Neutrophil (primary cell): ENCODE measurements around the gene CLSTN2.

Experiments used
- H3K27ac ChIP-seq: fragments of 200-600 bp; sonication (generic); 2 replicates; pipeline ENCODE4 v1.5.1; 2016; ENCODE audit warnings: mild to moderate bottlenecking, moderate library complexity
- H3K27me3 ChIP-seq: fragments of 200-600 bp; sonication (generic); 2 replicates; pipeline ENCODE4 v1.6.0; 2016; ENCODE audit warnings: mild to moderate bottlenecking
- H3K36me3 ChIP-seq: fragments of 200-600 bp; sonication (generic); 2 replicates; pipeline ENCODE4 v1.5.1; 2017
- H3K4me1 ChIP-seq, 2 experiments: fragments of 200-600 bp in 1 of 2; sonication (generic) in 1 of 2; 1 replicate in 1 of 2; 2 replicates in 1 of 2; pipeline versions ENCODE4 v1.5.1 to v1.6.1; 2013 to 2016; ENCODE audit warnings: low read depth in 1 of 2, low read length in 1 of 2, mild to moderate bottlenecking in 1 of 2, moderate library complexity in 1 of 2; ENCODE audit not compliant: control insufficient read depth in 1 of 2, insufficient read depth in 1 of 2
- H3K4me3 ChIP-seq, 2 experiments: fragments of 200-600 bp in 1 of 2; sonication (generic) in 1 of 2; 1 replicate in 1 of 2; 2 replicates in 1 of 2; pipeline ENCODE4 v1.5.1; 2013 to 2016; ENCODE audit warnings: low read depth in 1 of 2, low read length in 1 of 2, mild to moderate bottlenecking in 1 of 2, moderate library complexity in 1 of 2
- H3K9me3 ChIP-seq: fragments of 200-600 bp; sonication (generic); 2 replicates; pipeline ENCODE4 v1.5.1; 2016
- CTCF ChIP-seq: fragments of 200-600 bp; sonication (generic); IDR thresholded peaks from 2 replicates; pipeline ENCODE4 v1.5.1; 2016; ENCODE audit warnings: antibody characterized with exemption

The CLSTN2 gene

DNA sequence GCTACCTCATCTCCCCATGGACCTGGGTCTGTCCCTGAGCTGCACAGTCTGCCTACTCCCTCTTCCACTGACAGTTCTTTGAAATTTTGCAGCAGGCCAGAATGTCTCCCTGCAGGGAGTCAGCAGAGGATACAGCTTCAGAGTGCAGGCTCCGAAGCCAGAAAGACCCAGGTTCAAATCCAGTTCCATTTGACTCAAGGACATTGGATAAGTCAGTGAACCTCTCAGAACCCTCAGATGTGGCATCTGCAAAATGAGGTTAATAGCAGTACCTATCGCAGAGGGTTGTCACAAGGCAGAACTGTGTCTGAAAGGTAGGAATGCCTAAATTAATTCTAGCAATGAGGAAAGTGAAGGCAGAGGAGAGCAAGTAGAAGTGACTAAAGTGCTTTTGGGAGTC, 498.4 kb downstream of the CLSTN2 start:
- Histone ChIP-seq H3K4me3 (no peak overlapping the region), H3K4me1 (no peaks in the 10 kb centered on the region), H3K27me3 (no peaks in the 10 kb centered on the region), H3K36me3 (no peaks in the 10 kb centered on the region), H3K27ac (no peak overlapping the region), H3K9me3 (no peaks in the 10 kb centered on the region)
- no peak for TF ChIP-seq CTCF

GRCh38 chr3:140434261-140434905, 499.4 kb downstream of the CLSTN2 start:
- no peaks in the 10 kb centered on the region for H3K27me3 ChIP-seq
- no peak overlapping the region for H3K27ac ChIP-seq
- no peaks in the 10 kb centered on the region for H3K9me3 ChIP-seq
- TF ChIP-seq CTCF = no peak
- no peaks in the 10 kb centered on the region for H3K36me3 ChIP-seq
- no peak overlapping the region for H3K4me3 ChIP-seq
- H3K4me1 ChIP-seq = no peaks in the 10 kb centered on the region

- no peaks in the 10 kb centered on the region for H3K9me3 ChIP-seq
- H3K27me3 ChIP-seq = no peaks in the 10 kb centered on the region
- no peak overlapping the region for H3K4me3 ChIP-seq
- no peak for TF ChIP-seq CTCF
- no peak overlapping the region for H3K27ac ChIP-seq
- no peaks in the 10 kb centered on the region for H3K36me3 ChIP-seq
- H3K4me1 ChIP-seq = no peaks in the 10 kb centered on the region
Measured at GRCh38 chr3:140436421-140436820, 501.4 kb downstream of the CLSTN2 start.

DNA sequence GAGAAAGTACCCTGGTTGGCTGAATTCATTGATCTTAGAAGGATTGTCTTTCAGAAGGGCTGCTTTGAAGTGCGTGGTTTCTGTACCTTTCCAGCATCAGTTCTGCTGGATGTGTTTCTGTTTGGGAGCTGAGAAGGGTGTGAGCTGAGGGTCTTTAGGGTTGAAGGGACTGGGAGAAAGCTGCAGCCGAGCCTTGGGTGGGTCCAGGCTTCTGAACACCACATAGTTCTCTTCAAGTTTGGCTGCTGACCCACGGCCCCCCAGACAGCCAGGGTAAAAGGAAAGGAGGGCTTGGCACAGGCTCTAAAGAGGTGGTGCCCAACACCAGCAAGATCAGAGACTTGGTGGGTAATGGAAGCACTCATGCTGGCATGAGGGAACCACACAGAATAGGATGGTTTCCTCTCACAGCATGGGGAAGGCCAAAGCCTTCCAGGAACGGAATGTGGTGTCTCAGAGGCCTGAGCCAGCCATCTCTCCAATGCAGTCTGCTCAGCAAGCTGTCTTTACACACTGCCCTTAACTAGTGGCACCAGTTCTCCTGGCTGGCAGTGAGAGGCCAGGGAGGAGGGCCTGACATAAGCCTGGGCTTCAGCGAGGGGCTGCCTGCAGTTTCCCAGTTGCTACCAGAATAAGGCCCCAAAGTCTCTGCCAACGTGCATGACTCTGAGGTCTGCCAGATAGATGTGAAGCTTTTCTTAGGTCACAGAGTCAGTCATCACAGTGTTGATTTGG, 503.9 kb downstream of the CLSTN2 start:
- Histone ChIP-seq H3K36me3 (no peaks in the 10 kb centered on the region), H3K4me3 (no peak overlapping the region), H3K27me3 (no peaks in the 10 kb centered on the region), H3K9me3 (no peaks in the 10 kb centered on the region), H3K27ac (no peak overlapping the region), H3K4me1 (no peaks in the 10 kb centered on the region)
- no peak for TF ChIP-seq CTCF

DNA sequence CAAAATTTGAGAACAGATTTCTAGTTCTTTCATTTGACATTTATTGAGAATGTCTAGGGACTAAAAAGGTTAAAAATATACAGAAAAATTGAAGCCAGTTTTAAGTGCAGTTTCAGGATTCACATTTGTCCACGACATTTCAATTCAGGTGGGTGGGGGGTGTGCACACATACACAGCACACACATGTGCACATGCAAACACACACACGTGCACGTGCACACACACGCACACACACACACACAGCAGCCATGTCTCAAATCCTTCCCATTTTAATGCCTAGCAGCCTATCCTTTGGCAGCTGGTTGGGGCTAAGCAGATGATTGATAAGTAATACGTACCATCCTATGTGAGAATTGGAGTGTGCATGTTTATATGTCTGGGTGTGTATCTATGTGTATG, 504.5 kb downstream of the CLSTN2 start:
- no peaks in the 10 kb centered on the region for H3K27me3 ChIP-seq
- H3K4me3 ChIP-seq = no peak overlapping the region
- H3K36me3 ChIP-seq = no peaks in the 10 kb centered on the region
- no peaks in the 10 kb centered on the region for H3K4me1 ChIP-seq
- no peak overlapping the region for H3K27ac ChIP-seq
- H3K9me3 ChIP-seq = no peaks in the 10 kb centered on the region
- no peak for TF ChIP-seq CTCF
